Neural progenitor cell (in vitro differentiated cells): ENCODE results near the gene FBLN2. TPM values are rescaled to one million over a fixed set of nuclear protein-coding genes. Genes with fewer than 3 reads are reported as not detected.

Experiments
- DNase-seq: peaks from one replicate; pipeline ENCODE4 v3.0.0-alpha.2; 2016; ENCODE audit warnings: low spot score
- H2AFZ ChIP-seq: fragments of 200-600 bp; sonication (generic); replicated peaks from 2 replicates; pipeline ENCODE4 v1.6.1; 2016; ENCODE audit warnings: antibody characterized with exemption
- H3F3A ChIP-seq: fragments of 200-600 bp; sonication (generic); 2 replicates; pipeline ENCODE4 v1.6.1; 2016; ENCODE audit warnings: antibody characterized with exemption, low read depth
- H3K27ac ChIP-seq: fragments of 200-600 bp; sonication (generic); 2 replicates; pipeline ENCODE4 v1.5.1; 2016; ENCODE audit warnings: mild to moderate bottlenecking
- H3K27me3 ChIP-seq: fragments of 200-600 bp; sonication (generic); 2 replicates; pipeline ENCODE4 v1.6.1; 2016; ENCODE audit warnings: mild to moderate bottlenecking, moderate library complexity
- H3K36me3 ChIP-seq: fragments of 200-600 bp; sonication (generic); 2 replicates; pipeline ENCODE4 v1.5.1; 2016
- H3K4me1 ChIP-seq: fragments of 200-600 bp; sonication (generic); 2 replicates; pipeline ENCODE4 v1.6.1; 2016; ENCODE audit warnings: mixed run types
- H3K4me2 ChIP-seq: fragments of 200-600 bp; sonication (generic); 2 replicates; pipeline ENCODE4 v1.6.1; 2016
- H3K4me3 ChIP-seq: fragments of 200-600 bp; sonication (generic); 2 replicates; pipeline ENCODE4 v1.5.1; 2016
- H3K79me2 ChIP-seq: fragments of 200-600 bp; sonication (generic); 2 replicates; pipeline ENCODE4 v1.6.1; 2016; ENCODE audit warnings: low read depth
- H3K9ac ChIP-seq: fragments of 200-600 bp; sonication (generic); 2 replicates; pipeline ENCODE4 v1.6.1; 2016
- H3K9me3 ChIP-seq: fragments of 200-600 bp; sonication (generic); 2 replicates; pipeline ENCODE4 v1.5.1; 2016; ENCODE audit warnings: low read depth
- H4K20me1 ChIP-seq: fragments of 200-600 bp; sonication (generic); 2 replicates; pipeline ENCODE4 v1.6.1; 2016; ENCODE audit warnings: low read depth
- H3K27ac Mint-ChIP-seq: 3 replicates; pipeline ENCODE4 v1.8.0; 2021; ENCODE audit warnings: mixed read lengths
- H3K27me3 Mint-ChIP-seq: 2 replicates; pipeline ENCODE4 v1.8.0; 2022; ENCODE audit warnings: low read depth, mild to moderate bottlenecking, inconsistent platforms, moderate library complexity, mixed read lengths; ENCODE audit not compliant: insufficient read depth
- H3K36me3 Mint-ChIP-seq: 3 replicates; pipeline ENCODE4 v1.8.0; 2021; ENCODE audit warnings: mixed read lengths
- H3K4me1 Mint-ChIP-seq: 3 replicates; pipeline ENCODE4 v1.8.0; 2021; ENCODE audit warnings: mixed read lengths
- H3K4me3 Mint-ChIP-seq: 3 replicates; pipeline ENCODE4 v1.8.0; 2021; ENCODE audit warnings: mild to moderate bottlenecking, moderate library complexity, mixed read lengths
- H3K9me3 Mint-ChIP-seq: 3 replicates; pipeline ENCODE4 v1.8.0; 2020; ENCODE audit warnings: mixed read lengths
- EZH2 ChIP-seq: fragments of 200-600 bp; sonication (generic); IDR thresholded peaks from 2 replicates; pipeline ENCODE4 v1.6.1; 2017; ENCODE audit warnings: antibody characterized with exemption, mild to moderate bottlenecking, moderate library complexity
- EZH2phosphoT487 ChIP-seq: fragments of 200-600 bp; sonication (generic); IDR thresholded peaks from 2 replicates; pipeline ENCODE4 v1.6.1; 2017; ENCODE audit warnings: antibody characterized with exemption
- total RNA-seq: library from RNA; depleted of rRNA; stranded (reverse); fragments of >200 nt; gene quantifications from 2 replicates; pipeline ENCODE4 v1.2.3, GENCODE V29; 2015; ENCODE audit warnings: low replicate concordance
- TF ChIP-seq, protein P1 (sequence below): fragments of 200-600 bp; sonication (generic); IDR thresholded peaks from 2 replicates; pipeline ENCODE4 v1.5.1; 2017; ENCODE audit warnings: antibody characterized with exemption, mild to moderate bottlenecking

The FBLN2 gene
- total RNA-seq, 1 donor from 2014 or later: 15.9 TPM

DNA sequence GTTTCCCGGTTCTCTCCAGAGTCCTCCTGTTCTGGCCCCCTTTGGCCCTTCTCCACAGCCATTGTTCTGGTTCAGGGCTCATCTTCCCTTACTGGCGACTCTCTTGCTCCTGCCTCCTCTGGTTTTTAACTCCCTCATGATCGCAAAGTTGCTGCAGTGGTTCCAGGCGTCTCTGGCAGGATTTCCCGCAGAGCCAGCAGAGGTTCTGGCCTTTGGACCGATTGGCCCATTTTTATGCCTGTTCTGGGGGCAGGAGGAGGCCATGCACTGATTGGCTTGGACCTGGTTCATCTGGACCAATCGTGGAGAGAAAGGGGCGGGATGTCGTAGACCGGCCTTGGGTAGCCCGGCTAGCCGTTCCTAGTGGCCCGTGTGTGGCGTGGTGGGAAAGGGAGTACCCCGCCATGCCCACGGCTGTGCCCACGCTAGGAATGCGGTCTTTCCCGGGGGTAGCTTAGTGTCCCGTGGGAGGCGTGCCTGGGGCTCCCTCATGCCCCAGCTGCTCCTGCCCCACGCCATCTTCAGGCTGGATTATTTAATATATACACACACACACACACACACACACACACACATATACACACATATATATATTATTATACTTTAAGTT, 113.4 kb downstream of the FBLN2 start:
- H3K9me3 Mint-ChIP-seq: no peaks in the 10 kb centered on the region

DNA sequence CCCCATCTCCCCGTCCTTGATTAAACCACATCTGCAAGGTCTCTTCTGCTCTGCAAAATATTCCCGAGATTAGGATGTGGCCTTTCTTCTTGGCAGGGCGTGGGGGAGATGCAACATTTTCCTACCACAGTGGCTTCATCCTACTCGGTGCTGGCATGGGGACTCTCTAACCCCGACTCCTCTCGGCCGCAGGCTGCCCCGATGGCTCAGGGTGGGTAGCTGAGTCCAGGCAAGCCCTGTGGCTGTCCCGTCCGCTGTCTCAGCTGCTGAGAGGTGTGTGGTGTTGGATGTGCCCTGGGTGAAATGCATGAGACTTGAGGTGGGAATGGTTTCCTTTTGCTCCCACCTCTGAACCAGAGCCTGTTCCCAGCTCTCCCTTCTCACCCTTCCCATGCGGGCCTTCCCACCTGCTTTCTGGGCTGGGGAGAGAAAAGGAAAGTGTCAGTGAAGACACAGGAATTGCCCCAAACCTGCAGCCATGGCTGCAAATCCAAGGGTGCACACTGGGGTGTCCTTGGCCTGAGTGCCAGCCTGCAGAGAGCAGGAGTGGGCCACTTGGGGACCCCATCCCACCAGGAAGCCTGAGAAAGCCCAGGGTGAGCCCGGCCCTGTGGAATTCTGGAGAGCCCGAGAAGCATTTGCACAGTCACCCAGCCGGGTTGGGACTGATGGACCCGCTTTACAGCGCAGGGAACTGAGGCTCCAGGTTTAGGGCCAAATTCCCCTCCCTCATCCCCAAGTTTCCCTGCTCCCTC, 115.0 kb downstream of the FBLN2 start:
- Histone ChIP-seq H2AFZ (no peak overlapping the region), H3K79me2 (no peaks in the 10 kb centered on the region), H3K9ac (no peak overlapping the region), H3K27ac (no peak overlapping the region), H3K4me1 (no peaks in the 10 kb centered on the region), H3F3A (no peaks in the 10 kb centered on the region), H3K27me3 (peaks cover 5% of the 10 kb centered on the region), H4K20me1 (no peaks in the 10 kb centered on the region), H3K9me3 (no peaks in the 10 kb centered on the region), H3K4me2 (no peak overlapping the region), H3K4me3 (no peak overlapping the region), H3K36me3 (no peaks in the 10 kb centered on the region)
- TF ChIP-seq, protein P1, sequence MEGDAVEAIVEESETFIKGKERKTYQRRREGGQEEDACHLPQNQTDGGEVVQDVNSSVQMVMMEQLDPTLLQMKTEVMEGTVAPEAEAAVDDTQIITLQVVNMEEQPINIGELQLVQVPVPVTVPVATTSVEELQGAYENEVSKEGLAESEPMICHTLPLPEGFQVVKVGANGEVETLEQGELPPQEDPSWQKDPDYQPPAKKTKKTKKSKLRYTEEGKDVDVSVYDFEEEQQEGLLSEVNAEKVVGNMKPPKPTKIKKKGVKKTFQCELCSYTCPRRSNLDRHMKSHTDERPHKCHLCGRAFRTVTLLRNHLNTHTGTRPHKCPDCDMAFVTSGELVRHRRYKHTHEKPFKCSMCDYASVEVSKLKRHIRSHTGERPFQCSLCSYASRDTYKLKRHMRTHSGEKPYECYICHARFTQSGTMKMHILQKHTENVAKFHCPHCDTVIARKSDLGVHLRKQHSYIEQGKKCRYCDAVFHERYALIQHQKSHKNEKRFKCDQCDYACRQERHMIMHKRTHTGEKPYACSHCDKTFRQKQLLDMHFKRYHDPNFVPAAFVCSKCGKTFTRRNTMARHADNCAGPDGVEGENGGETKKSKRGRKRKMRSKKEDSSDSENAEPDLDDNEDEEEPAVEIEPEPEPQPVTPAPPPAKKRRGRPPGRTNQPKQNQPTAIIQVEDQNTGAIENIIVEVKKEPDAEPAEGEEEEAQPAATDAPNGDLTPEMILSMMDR: no peak
- TF ChIP-seq EZH2 (no peak), EZH2phosphoT487 (no peak)
- no peaks in the 10 kb centered on the region for H3K36me3 Mint-ChIP-seq
- H3K9me3 Mint-ChIP-seq: no peaks in the 10 kb centered on the region
- no peaks in the 10 kb centered on the region for H3K4me1 Mint-ChIP-seq
- peaks cover 21% of the 10 kb centered on the region for H3K27me3 Mint-ChIP-seq
- H3K4me3 Mint-ChIP-seq: no peak overlapping the region
- H3K27ac Mint-ChIP-seq: no peak overlapping the region
- DNase-seq: no peak

More for the DNA sequence above, 113.4 kb downstream of the FBLN2 start:
- Histone ChIP-seq H2AFZ (no peak overlapping the region), H3K9me3 (no peaks in the 10 kb centered on the region), H3K27me3 (peaks cover 21% of the 10 kb centered on the region), H3K4me2 (no peak overlapping the region), H4K20me1 (no peaks in the 10 kb centered on the region), H3K36me3 (no peaks in the 10 kb centered on the region), H3K27ac (no peak overlapping the region), H3K4me3 (no peak overlapping the region), H3F3A (no peaks in the 10 kb centered on the region), H3K79me2 (no peaks in the 10 kb centered on the region), H3K4me1 (no peaks in the 10 kb centered on the region), H3K9ac (no peak overlapping the region)
- no peak overlapping the region for H3K27ac Mint-ChIP-seq
- no peak for DNase-seq
- peaks cover 22% of the 10 kb centered on the region for H3K27me3 Mint-ChIP-seq
- peaks cover 11% of the 10 kb centered on the region for H3K4me1 Mint-ChIP-seq
- no peak overlapping the region for H3K4me3 Mint-ChIP-seq
- no peaks in the 10 kb centered on the region for H3K36me3 Mint-ChIP-seq
- no peak for TF ChIP-seq EZH2
- TF ChIP-seq EZH2phosphoT487: no peak
- TF ChIP-seq, protein P1: no peak

DNA sequence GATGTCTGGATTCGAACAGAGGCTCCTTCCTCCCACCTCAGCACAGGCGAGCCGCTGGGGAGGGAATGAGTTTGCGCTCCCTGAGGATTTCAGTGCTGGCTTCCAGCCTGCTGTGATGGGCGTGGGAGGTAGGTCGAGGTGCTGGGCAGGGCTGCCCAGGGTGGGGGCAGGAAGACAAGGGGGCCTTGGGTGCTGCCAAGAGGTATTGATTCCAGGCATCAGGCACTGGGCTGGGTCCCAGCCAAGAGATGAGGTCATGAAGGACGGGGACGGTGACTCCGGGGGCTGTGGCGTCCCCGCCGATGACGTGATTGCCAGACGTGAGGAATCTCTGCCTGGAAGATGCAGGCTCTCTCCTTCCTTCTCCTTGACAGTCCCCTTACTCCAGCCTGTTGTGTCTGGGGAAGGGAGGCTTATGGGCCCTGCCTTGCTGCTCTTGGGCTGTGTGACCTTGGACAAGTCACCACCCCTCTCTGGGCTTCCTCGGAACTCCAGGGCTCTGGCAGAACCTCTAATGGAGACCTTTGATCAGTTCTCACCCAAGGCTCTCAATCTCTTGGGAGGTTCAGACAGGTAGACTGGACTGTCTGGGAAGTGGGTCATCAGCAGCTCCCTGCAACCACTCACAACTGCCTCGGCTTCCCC, 116.8 kb downstream of the FBLN2 start:
- no peak overlapping the region for H3K27ac Mint-ChIP-seq
- no peaks in the 10 kb centered on the region for H3K36me3 Mint-ChIP-seq
- no peak for DNase-seq
- H4K20me1 ChIP-seq: no peaks in the 10 kb centered on the region
- no peaks in the 10 kb centered on the region for H3F3A ChIP-seq
- H3K9me3 Mint-ChIP-seq: no peaks in the 10 kb centered on the region
- no peaks in the 10 kb centered on the region for H3K27me3 ChIP-seq
- H3K4me3 ChIP-seq: no peak overlapping the region
- H3K4me2 ChIP-seq: no peak overlapping the region
- no peak overlapping the region for H2AFZ ChIP-seq
- H3K9ac ChIP-seq: no peak overlapping the region
- no peaks in the 10 kb centered on the region for H3K4me1 ChIP-seq
- peaks cover 10% of the 10 kb centered on the region for H3K27me3 Mint-ChIP-seq
- TF ChIP-seq, protein P1: no peak
- no peak for TF ChIP-seq EZH2phosphoT487
- no peak for TF ChIP-seq EZH2
- no peaks in the 10 kb centered on the region for H3K79me2 ChIP-seq
- H3K36me3 ChIP-seq: no peaks in the 10 kb centered on the region
- H3K27ac ChIP-seq: no peak overlapping the region
- H3K4me3 Mint-ChIP-seq: no peak overlapping the region
- H3K4me1 Mint-ChIP-seq: no peaks in the 10 kb centered on the region
- no peaks in the 10 kb centered on the region for H3K9me3 ChIP-seq
